Renal pelvis (tissue), 12 donors: ENCODE measurements around the gene ANKDD1A. TPM values are rescaled to one million over a fixed set of nuclear protein-coding genes. Genes with fewer than 3 reads are reported as not detected.

ENCODE experiments used
- DNase-seq: peaks from one replicate; pipeline ENCODE4 v3.0.0-alpha.2; 2013
- long read RNA-seq, 16 experiments: transcript quantifications; one replicate each; lab custom pipeline, GENCODE V29; 2026
- polyA plus RNA-seq, 3 donors: library from polyadenylated mRNA; unstranded; fragments of 120-200 nt; gene quantifications; one replicate each; pipeline ENCODE4 v1.2.1, GENCODE V29; 2013; ENCODE audit not compliant: insufficient read length in 3 of 3

The ANKDD1A gene
- 1 to 10 TPM; 5.1 to 10.0 (median 7.8) TPM for polyA plus RNA-seq
- long read RNA-seq, donor 1, partial matches to known transcripts, result 113 of 113 reads
- long read RNA-seq, donor 1, other reads (novel, unspliced or antisense), result 0 of 113 reads
- long read RNA-seq, donor 2, partial matches to known transcripts, result 197 of 197 reads
- long read RNA-seq, donor 2, other reads (novel, unspliced or antisense), result 0 of 197 reads
- long read RNA-seq, donor 3, result 0 reads
- long read RNA-seq, donor 4, partial matches to known transcripts, result 89 of 89 reads
- long read RNA-seq, donor 4, other reads (novel, unspliced or antisense), result 0 of 89 reads
- long read RNA-seq, donor 5, partial matches to known transcripts, result 14 of 14 reads
- long read RNA-seq, donor 5, other reads (novel, unspliced or antisense), result 0 of 14 reads
- long read RNA-seq, donor 6, partial matches to known transcripts, result 97 of 147 reads
- long read RNA-seq, donor 6, other reads (novel, unspliced or antisense), result 50 of 147 reads
- long read RNA-seq, donor 7, partial matches to known transcripts, result 76 of 76 reads
- long read RNA-seq, donor 7, other reads (novel, unspliced or antisense), result 0 of 76 reads
- long read RNA-seq, donor 8, partial matches to known transcripts, result 11 of 11 reads
- long read RNA-seq, donor 8, other reads (novel, unspliced or antisense), result 0 of 11 reads
- long read RNA-seq, donor 9, partial matches to known transcripts, result 224 of 224 reads
- long read RNA-seq, donor 9, other reads (novel, unspliced or antisense), result 0 of 224 reads
- long read RNA-seq, donor 10, partial matches to known transcripts, result 102 of 111 reads
- long read RNA-seq, donor 10, other reads (novel, unspliced or antisense), result 9 of 111 reads
- long read RNA-seq, donor 11, partial matches to known transcripts, result 43 of 43 reads
- long read RNA-seq, donor 11, other reads (novel, unspliced or antisense), result 0 of 43 reads
- long read RNA-seq, donor 12, partial matches to known transcripts, result 166 of 204 reads
- long read RNA-seq, donor 12, other reads (novel, unspliced or antisense), result 38 of 204 reads
- long read RNA-seq, donor 13, partial matches to known transcripts, result 60 of 66 reads
- long read RNA-seq, donor 13, other reads (novel, unspliced or antisense), result 6 of 66 reads
- long read RNA-seq, donor 14, result 0 reads
- long read RNA-seq, donor 15, result 0 reads
- long read RNA-seq, donor 16, partial matches to known transcripts, result 100 of 100 reads
- long read RNA-seq, donor 16, other reads (novel, unspliced or antisense), result 0 of 100 reads

DNA sequence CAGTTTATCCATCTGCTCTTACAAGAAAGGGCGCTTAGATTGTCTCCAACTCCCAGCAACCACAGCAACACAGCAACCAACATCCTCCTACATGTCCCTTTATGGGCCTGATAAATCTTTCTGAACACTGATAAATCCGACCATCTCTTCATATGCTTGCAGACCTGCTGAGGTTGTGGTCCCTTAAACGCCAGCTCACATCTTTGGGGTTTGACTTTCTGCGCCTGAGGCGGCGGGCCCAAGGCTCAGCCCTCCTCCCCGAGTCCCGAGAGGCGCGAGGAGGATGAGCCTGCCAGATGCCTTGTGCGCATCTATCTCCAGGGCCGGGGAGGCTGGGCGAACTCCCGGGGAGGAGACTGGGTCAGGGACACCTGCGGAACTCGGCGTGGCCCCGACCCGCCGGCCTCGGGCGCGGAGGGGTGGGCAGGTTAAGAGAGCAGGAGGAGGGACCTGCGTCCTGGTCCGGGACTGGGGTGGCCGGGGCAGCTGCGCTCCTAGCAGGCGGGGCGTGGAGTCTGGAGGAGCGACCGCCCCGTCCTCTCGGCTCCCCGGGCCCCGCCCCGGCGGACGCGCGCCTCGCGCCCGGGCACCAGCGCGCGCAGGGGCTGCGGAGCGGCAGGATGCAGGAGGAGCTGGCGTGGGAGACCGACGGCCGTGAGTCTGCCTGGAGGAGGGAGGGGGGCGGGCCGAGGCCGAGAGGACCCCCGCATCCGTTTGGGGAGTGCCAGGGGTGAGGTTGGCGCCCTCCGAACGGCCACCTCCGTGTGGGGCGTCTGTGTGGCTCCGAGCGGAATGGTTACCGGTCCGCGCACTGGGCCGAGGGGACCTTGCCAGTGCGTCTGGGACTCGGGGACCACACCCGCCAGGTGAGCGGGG lies at the start of gene ANKDD1A:
ANKDD1A (plus strand) TSS at position 592 of the 876 bp plus-strand sequence; CDS start at position 621, 29 bp downstream.
- DNase-seq, result peak; percentile 71

DNA sequence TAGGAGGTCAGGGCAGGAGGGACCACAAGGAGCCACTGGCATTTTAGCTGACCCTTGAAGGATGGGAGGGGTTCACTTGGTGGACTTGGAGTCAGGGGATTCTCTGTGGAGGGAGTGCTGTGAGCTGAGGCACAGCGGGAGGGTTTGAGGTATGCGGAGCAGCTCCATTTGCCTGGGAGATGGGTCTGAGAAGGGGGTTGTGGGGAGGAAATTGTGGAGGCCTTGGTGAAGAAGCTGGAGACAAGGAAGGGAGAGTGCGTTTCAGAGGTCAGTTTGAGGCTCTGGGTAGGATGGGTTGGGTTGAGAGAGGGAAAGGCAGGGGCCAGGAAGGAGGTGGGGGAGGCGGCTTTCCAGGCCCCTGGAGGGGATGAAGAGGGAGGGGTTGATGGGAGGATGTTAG lies 49.7 kb upstream of the ANKDD1A start:
- DNase-seq, result no peak

DNA sequence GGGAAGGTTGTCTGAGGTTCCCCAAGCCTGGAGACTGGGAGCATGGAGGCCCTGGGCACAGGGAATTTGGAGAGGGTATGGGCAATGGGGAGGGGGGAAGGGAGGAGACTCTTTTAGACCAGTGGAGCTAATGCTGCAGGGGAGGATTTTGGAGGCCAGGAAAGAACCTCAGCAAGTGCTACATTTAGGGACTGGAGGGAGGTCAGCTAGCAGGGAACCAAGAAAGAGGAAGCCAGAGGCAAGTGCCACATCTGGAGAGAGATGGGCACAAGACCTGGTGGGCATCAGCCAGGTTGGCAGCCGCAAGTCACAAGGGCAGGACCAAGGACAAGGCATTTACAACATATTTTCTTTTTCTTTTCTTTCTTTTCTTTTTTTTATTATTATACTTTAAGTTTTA lies 49.3 kb upstream of the ANKDD1A start:
- no peak for DNase-seq

DNA sequence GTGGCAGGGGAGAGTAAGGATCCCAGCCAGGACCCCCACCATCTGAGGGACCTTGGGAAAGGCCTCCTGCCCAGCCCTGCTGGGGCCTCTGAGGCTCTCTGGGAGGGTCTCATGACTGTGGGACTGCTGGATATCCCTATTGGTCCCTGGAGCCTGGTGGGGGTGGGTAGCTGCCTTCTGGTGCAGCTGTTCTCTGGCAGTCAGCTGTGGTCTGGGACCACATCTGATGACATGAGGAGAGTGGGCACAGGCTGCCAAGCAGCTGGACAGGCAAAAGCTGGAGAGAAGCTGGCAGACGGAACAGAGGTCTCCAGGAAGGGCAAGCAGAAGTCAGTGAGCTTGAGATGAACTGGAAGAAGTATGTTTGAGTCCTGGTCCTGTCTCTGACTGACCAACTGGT lies 47.6 kb upstream of the ANKDD1A start:
- DNase-seq, result no peak

DNA sequence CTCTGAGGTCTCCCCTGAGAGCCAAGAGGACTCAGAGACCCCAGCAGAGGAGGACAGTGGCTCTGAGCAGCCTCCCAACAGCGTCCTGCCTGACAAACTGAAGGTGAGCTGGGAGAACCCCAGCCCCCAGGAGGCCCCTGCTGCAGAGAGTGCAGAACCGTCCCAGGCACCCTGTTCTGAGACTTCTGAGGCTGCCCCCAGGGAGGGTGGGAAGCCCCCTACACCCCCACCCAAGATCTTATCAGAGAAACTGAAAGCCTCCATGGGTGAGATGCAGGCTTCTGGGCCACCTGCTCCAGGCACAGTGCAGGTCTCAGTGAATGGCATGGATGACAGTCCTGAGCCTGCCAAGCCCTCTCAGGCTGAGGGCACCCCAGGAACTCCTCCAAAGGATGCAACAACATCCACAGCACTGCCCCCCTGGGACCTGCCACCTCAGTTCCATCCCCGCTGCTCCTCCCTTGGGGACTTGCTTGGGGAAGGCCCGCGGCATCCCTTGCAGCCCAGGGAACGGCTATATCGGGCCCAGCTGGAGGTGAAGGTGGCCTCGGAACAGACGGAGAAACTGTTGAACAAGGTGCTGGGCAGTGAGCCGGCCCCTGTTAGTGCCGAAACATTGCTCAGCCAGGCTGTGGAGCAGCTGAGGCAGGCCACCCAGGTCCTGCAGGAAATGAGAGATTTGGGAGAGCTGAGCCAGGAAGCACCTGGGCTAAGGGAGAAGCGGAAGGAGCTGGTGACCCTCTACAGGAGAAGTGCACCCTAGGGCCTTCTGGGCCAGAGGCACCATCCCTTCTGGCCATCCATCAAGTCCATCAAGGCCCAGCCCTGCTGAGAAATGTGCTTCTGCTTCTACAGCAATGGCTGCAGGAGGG lies 46.3 kb upstream of the ANKDD1A start:
- no peak for DNase-seq

DNA sequence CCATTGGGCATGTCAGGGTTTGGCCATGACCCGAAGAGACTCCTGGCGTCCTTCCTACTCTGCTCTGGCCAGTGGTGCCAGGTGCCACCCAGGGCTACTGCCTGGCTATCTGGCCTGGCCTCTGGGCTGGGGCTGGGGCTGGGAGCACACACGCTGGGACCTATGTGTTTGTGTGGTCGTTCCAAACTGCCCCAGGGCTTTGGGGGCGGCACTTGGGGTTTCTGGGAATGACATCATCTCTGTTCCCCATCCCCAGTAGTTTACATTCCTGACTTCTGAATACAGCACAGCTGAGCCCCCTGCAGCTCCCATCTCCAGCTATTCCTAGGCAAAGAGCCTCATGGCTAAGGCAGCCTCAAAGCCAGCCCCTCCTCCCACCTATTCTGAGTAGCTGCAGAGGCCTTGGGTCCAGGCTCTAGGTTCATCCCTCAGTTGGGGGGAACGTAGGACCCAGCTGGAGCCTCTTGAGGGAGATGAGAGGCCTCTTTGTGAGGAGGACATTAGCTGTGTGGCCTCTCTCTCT lies 45.6 kb upstream of the ANKDD1A start:
- DNase-seq, result no peak

DNA sequence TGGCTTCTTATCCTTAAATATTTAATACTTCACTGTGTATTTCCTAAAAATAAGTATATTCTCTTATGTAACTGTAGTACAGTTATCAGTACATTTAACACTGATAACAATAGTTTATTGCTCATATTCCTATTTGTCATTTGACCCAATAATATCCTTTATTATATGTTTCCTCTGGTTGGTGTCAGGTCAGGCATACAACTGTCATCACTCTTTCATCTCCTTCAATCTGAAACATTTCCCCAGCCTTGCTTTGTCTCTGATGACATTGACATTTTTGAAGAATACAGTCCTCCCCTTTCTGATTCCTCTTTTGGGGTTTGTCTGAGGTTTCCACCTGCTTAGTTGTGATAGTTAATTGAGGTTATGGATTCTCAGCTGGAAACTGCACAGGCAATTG lies 42.2 kb upstream of the ANKDD1A start:
- no peak for DNase-seq

DNA sequence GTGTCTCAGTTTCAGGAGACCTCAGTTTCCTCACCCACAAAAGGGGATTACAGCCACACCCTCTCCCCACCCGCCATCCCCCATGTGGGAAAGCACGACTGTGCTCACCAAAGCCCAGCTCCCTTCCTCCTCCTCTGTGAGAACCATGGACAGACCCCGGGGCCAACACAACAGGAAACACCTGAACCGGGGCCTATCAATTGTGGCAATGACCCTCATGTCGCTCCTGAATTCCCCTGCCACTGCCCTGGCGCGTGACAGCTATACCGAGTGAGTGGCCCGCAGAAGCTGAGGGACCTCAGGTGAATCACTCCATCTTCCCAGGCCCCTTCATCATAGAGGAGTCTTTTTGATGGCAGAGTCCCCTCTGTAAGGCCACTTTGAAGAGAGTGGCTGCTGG lies 41.3 kb upstream of the ANKDD1A start:
- DNase-seq, result no peak

DNA sequence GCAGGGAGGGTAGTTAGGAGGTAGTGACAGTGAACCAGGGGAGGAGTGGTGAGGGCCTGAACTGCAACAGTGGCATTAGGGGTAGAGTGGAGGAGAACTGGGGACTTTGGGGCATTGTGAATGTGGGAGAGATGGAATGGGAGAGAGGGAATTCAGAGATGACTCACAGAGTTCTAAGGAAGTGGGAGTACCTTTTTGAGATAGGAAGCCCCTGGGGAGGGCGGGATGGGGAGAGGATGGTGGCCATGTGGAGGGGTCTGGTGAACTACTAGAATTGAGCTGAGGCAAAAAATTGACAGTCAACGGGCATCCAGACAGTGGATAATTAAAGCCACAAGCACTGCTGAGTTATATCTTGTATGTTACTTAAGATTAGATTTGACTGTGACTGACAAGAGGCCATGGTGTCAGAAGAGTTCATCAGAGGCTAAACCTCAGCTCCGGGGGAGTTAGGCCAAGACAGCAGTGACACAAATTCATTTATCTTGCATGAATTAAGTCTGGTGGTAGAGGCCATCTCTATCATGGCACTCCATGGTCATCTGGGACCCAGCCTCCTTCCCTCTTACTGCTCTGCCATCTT lies 36.0 kb upstream of the ANKDD1A start:
- DNase-seq, result no peak

DNA sequence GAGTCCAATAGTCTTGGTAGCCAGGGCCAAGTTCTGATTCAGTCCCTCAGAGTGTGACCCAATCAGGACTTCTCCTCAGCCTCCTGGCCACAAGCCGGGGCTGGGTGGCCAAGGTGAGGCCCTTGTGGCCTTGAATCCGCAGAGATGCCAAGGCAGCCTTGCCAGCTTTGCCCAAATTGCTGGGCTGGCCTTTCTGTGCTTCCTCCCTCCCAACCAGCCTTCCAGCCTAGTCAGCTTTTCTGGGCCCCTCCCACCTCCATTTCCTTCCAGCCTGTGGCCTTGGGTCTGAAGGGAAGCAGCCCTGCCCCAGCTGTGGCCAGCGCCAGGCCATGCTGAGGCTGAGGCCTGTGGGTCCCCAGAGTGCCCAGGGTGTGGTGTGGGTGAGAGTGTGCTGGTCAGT lies 34.3 kb upstream of the ANKDD1A start:
- no peak for DNase-seq

DNA sequence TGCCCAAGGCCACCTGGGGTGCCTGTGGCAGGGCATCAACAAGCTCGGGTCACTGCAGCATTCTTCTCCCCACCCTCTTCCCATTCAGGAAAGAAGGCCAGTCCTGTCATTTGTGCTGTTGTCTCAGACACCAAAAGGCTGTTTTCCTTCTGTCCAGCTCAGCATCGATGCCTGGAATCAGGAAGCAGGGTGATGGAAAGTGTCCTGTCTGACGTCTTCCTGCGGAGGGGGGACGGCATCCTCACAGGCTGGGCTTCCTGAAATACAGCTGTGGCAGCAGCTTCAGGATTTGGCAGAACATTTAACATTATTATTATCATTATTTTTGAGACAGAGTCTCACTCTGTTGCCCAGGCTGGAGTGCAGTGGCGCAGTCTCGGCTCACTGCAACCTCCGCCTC lies 33.0 kb upstream of the ANKDD1A start:
- no peak for DNase-seq

DNA sequence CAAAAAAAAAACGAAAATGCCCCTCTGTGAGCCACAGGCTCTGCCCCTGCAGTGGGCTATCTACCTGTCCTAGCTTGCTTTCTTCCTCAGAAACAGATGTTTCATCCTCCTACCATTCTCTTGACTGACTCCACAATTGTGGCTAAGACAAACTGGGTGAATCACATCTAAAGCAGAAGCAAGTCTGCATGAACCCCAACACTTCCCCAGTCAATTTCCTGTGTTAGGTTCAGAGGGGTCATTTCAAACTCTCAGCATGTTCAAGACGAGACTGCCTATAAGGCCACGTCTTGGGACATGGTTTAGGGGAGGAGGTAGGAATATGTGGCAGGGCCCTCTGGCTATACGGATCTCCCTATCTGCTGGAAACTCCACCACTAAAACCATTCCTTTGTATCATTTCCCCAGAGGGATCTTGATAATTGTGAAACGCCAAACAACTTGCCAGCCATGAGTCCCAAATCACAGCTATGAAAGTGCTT lies 28.6 kb upstream of the ANKDD1A start:
- DNase-seq, result no peak

DNA sequence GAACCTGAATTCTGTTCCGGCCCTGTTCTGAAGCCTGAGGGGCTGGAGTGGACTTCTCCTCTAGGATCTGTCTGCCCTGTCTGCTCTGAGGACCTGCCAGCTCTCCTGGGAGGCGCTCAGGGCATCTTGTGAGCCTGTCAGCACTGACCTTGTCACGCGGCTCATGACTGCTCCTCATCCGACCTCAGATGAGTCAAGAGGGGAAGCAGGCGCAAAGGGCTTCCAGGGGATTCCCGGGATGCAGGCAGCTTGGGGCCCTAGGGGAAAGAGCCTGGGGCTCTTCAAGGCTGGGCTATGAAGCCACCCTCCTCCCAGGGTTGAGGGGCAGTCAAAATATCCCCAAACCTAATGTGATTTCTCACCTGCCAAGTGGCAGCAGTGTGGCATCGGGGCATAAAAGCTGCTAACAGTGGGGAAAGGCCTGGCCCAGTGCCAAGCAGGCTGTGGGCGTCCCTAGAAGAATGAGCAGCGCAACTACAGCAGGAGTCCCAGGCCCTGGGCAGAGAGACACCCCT lies 27.6 kb upstream of the ANKDD1A start:
- no peak for DNase-seq

DNA sequence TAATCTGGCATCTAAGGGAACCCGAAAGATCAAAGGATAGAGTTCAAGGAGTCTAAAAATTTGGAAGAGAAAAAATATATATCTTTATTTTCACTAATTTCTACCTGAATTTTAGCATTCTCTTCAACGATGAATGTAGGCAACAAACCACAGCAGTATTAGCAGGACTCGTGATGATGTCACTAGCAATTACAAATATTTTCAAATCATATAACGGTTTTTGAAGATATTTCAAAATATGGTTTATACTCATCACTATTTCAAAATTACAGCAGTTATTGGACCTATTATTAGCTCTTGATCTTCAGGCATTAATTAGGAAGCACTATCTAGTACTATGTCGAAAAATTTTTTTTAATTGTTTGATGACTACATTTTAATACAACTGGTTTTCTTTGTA lies 27.0 kb upstream of the ANKDD1A start:
- DNase-seq, result no peak

DNA sequence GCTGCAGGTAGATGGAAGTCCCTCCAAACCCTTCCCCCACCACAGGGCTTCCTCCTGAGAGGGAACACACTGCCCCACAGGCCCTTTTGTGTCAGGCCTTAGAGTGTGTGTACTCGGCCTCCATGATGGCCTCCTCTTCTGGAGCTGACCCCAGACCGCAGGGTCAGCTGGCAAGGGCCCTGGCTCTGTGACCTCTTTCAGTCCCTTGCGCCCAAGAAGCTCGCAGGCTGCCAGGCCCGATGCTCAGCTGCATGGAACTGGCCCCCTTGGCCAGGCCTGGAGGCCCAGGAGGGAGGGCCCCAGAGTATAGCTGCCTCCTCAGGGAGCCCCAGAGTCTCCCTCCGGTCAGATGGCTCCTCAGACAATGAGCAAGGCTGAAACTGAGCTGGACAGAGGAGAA lies 23.4 kb upstream of the ANKDD1A start:
- DNase-seq, result no peak

DNA sequence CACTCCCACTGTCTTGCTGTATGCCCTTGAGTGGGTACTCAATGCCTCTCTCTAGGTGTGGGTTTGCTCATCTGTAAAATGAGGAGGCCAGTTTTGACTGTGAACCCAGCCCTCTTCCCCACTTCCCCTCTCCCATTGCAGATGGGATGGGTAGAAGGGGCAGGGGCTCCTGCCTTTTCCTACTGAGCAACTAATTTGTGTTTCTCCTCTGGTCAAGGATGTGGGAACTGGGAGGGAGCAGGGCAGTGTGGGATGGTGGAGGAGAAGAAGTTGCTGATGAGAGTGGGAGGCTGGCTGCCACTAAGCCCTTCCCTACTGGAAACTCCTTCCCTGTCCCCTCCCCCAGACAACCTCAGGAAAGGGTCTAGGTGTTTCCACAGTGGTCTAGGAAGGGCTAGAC lies 20.1 kb upstream of the ANKDD1A start:
- DNase-seq, result no peak

DNA sequence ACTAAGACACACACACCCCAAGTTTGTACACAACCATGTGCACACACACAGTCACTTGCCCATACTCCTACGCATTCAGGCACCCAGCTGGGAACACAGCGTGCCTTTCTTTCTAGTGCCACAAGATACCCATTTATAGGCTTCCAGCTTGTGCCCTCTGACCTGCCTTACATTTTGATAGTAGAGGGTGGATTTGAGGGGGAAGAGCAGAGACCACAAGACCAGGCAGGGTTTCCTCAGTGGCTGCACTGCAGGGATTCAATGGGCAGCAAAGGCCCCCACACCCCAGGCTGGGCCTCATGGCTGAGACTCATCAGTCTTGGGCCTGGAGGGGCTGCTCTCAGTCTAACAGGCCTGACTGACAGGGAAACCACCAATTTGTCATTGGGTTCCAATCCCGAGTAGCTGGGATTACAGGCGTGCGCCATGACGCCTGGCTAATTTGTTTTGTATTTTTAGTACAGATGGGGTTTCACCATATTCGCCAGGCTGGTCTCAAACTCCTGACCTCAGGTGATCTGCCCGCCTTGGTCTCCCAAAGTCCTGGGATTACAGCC lies 18.8 kb upstream of the ANKDD1A start:
- no peak for DNase-seq

DNA sequence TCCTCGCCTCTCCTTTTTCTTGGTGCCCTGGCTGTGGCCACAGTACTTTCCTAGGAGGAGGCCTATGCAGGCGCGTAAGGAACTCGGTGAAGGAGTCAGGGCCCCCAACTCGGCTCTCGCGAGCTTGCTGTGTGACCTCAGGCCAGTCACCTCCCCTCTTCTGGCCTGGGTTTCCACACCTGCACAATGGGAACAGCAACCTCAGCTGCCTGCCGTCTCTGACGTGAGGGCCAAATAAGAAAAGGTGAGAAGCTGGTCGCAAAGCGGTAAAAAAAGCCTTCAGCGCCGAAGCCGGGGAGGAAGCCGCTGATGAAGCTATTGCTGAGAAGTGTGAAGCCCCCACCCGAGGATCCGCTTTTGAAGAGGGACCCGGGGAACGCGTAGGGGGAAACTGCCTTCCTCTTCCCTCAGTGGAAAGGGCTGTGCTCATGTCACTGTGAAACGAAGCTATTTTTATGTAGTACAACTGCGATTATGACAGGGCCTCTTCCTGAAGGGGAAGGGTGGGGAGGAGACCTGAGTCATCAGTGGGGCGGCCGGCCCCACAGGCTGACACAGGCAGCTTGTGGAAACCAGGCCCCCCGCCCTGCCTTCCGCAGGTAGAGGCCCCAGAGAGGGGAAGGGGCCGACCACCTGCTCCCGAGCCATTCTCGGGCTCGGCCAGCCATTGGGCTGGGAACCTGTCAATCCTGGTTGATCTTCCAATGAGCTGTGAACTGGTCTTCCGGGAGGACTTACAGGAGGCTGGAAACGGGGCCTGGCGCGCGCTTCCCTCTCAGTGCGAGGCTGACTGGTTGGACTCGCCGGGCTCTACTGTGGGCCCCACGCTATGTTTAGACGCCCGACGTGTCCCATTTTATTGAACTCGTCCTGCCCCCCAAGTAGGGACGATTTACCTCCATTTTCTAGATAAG lies 18.0 kb upstream of the ANKDD1A start:
- DNase-seq, result peak; percentile 98
